Measurements from ENCODE around the gene OXER1.

The OXER1 gene

DNA sequence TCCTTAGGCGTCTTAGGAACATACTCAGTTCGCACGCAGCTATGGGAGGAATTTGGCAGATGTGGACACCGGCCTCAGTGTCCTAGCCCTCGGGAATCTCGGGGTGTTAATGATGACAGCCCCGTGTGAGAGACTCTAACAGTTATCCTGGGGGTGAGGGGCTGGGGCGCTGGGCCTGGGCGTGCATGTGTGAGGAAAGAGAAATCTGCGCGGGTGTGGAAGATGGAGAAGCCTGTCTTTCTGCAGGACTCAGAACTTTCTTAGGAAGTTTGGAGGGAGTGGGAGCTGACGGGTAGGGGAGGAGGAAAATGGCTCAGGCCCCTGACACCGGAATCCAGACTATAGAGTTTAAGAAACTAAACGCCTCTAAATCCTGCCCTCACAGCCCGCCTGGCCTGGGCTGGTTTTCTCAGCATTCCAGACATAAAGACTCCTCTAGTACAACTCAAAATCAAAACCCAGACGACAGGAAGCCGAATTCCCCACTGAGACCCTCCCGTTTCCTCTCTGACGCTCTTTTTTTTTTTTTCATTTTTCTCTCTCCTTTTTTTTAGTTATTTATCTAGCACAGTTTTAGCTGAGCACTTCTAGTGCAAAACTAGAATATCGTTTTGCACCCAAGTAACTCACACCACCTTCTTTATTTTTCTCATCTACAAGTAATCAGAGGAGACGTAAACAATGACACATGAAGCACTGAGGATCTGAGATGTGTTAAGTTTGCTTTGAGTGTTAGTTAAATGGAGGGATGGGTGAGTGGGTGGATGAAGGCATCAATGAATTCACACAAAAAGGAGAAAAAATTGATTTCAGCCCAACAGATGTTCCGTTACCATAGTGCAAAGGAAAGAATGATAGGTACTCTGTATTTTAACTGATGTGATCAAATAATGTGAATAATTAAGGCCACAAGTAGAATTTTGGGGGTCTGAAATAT is 29.7 kb upstream of the OXER1 start:
- Histone ChIP-seq H3K4me1 (ENCODE audit: insufficient read depth, low read length) (peaks cover 16% of the 10 kb centered on the region), H3K27me3 (ENCODE audit: insufficient read depth, low read length) (peaks cover 23% of the 10 kb centered on the region), H3K4me3 (ENCODE audit: low read length) (peak overlapping the region; percentile 73), H3K9ac (ENCODE audit: low read depth, low read length) (peak overlapping the region; percentile 82), H3K36me3 (ENCODE audit: insufficient read depth, low read length) (no peaks in the 10 kb centered on the region), H3K27ac (ENCODE audit: low read depth, low read length) (no peak overlapping the region), H3K9me3 (ENCODE audit: insufficient read depth, low read depth, low read length) (no peaks in the 10 kb centered on the region)
- 17% methylated on average over 22 of the region's 22 CpGs for WGBS

DNA sequence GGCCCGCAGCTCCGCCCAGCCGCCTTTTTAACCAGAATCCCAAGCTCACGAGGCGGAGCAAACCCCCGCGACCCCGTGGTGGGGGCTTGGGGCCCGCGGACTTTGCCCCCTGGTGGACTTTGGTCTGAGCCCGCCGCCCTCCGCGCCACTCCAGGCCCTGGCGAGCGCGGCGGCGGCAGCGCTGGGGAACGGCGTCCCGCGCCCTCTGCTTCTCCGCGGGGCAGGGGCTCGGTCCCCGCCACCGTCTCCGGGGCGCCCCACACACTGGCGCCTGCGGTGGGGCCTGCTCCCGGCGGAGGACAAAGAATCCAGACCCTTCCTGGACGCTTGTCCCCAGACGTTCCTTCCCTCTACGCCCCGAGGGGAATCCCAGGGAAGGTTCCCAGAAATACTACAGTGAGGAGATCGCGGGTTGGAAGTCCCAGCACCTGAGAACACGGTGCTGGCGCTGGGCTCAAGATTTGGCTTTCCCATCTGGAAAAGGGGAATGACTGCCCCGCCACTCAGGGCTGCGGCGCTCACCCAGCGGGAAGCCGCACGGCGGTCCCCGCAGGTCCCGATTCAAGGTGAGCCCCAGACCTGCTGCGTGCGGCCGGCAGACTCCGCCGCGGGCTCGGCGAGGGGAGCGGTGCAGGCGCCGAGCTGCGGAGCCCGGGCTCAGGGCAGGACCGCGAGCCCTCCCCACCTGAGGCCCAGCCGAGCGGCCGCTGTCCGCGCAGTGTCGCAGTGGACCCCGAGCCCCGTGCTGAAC is 28.8 kb upstream of the OXER1 start, which contains the start of gene HAAO:
TSS of gene HAAO (minus strand) at position 1 of the 751 bp plus-strand sequence. CDS start 47 bp downstream, outside the sequence.
- Histone ChIP-seq H3K27ac (ENCODE audit: low read depth, low read length) (peak within 1 kb of the TSS; percentile 37; the same call in 1 of the 2 replicates), H3K9ac (ENCODE audit: low read depth, low read length) (peak within 1 kb of the TSS; percentile 82), H3K36me3 (ENCODE audit: insufficient read depth, low read length) (no peaks in the 10 kb centered on the region), H3K27me3 (ENCODE audit: insufficient read depth, low read length) (peaks cover 23% of the 10 kb centered on the region), H3K9me3 (ENCODE audit: insufficient read depth, low read depth, low read length) (no peaks in the 10 kb centered on the region), H3K4me3 (ENCODE audit: low read length) (peak within 1 kb of the TSS; percentile 73), H3K4me1 (ENCODE audit: insufficient read depth, low read length) (peaks cover 16% of the 10 kb centered on the region)
- WGBS, result under 1% methylated on average over 75 of the region's 75 CpGs

DNA sequence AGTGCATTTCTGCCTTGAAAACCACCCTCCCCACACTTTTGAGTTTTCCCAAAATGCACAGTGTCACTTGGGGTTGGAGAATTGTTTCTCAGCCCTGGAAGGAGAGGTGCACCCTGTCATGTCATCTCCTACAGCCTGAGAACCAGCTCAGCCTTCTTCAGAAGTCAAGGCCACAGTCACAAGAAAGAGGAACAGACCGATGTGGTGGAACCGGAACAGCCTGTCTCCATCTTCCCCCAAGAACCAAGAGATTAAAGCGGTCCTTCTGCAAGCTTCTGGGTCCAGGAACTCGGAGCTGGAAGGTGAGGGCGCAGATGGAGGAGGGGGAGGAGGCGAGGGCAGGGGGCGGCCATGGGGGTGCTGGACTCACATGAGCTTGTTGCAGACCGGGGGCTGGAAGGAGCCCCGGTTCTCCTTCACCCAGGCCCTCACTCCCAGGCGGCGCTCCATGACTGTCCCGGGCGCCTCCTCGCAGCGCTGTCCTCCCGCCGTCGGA is 28.2 kb upstream of the OXER1 start:
- Histone ChIP-seq H3K27ac (ENCODE audit: low read depth, low read length) (no peak overlapping the region), H3K27me3 (ENCODE audit: insufficient read depth, low read length) (peaks cover 23% of the 10 kb centered on the region), H3K4me3 (ENCODE audit: low read length) (peak overlapping the region; percentile 73), H3K9ac (ENCODE audit: low read depth, low read length) (peak overlapping the region; percentile 82), H3K4me1 (ENCODE audit: insufficient read depth, low read length) (peaks cover 16% of the 10 kb centered on the region), H3K9me3 (ENCODE audit: insufficient read depth, low read depth, low read length) (no peaks in the 10 kb centered on the region), H3K36me3 (ENCODE audit: insufficient read depth, low read length) (no peaks in the 10 kb centered on the region)
- WGBS, result 12% methylated on average over 18 of the region's 18 CpGs

DNA sequence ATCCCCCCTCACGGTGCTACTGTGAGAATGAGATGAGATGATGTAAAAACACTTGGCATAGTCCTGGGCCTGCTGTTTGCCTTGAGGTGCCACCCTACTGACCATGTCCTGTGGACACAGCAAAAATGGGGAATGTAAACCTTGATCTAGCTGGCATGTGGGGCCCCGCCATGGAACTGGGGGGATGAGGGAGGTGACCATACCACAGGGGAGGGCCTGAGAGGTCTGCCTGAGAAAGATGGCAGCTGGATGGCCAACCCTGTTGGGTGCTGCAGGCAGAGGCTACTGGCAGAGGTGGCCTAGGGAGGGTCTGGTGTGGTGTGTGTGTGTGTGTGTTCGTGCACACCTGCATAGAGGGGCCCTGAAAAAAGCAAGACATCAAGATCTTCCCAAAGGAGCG is 27.7 kb upstream of the OXER1 start:
- no peak overlapping the region for H3K9ac ChIP-seq (ENCODE audit: low read depth, low read length)

DNA sequence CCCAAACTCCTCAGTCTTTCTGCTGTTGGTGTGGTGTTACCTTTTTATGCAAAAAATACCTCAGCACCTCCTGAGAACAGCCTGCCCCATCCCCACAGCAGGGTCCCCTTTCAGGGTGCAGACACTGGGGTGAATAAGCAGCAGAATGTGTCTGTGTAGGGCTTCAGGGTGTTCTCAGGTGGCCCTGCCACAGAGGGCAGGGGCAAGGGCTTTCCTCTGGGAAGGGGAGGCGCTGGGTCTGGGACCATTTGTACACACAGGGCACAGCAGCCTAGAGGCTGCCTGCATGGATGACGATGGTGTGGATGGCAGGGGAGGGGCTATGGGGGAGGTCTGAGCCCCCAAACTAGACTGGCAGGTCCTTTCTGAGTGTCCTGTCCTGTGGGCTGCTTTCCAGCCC is 25.8 kb upstream of the OXER1 start:
- Histone ChIP-seq H3K27me3 (ENCODE audit: insufficient read depth, low read length) (peaks cover 23% of the 10 kb centered on the region), H3K4me1 (ENCODE audit: insufficient read depth, low read length) (peaks cover 13% of the 10 kb centered on the region), H3K4me3 (ENCODE audit: low read length) (no peak overlapping the region), H3K9ac (ENCODE audit: low read depth, low read length) (no peak overlapping the region), H3K9me3 (ENCODE audit: insufficient read depth, low read depth, low read length) (no peaks in the 10 kb centered on the region), H3K27ac (ENCODE audit: low read depth, low read length) (no peak overlapping the region), H3K36me3 (ENCODE audit: insufficient read depth, low read length) (no peaks in the 10 kb centered on the region)
- WGBS, result 88% methylated on average over 2 of the region's 2 CpGs

More for the DNA sequence above, 27.7 kb upstream of the OXER1 start:
- peaks cover 16% of the 10 kb centered on the region for H3K4me1 ChIP-seq (ENCODE audit: insufficient read depth, low read length)
- 69% methylated on average over 4 of the region's 4 CpGs for WGBS
- peak overlapping the region; percentile 73 for H3K4me3 ChIP-seq (ENCODE audit: low read length)
- no peaks in the 10 kb centered on the region for H3K36me3 ChIP-seq (ENCODE audit: insufficient read depth, low read length)
- H3K27ac ChIP-seq (ENCODE audit: low read depth, low read length), result no peak overlapping the region
- peaks cover 23% of the 10 kb centered on the region for H3K27me3 ChIP-seq (ENCODE audit: insufficient read depth, low read length)
- H3K9me3 ChIP-seq (ENCODE audit: insufficient read depth, low read depth, low read length), result no peaks in the 10 kb centered on the region

DNA sequence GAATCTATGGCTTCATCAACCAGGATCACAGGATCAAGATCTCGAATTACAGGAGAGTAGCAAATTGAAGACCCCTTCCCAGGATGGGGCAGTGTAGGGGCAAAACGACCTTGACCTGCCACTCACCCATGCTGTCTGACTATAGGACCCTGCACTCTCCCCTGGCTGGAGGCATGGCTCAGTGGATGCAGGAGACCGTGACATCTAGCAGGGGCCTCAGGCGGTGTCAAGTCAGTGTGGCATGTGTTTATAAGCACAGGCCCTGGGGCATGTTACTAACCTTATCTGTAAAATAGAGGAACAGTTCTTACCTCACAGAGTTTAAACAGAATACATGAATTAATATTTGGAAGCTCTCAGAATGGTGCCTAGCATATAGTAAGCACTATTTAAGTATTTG is 24.9 kb upstream of the OXER1 start:
- 69% methylated on average over 4 of the region's 4 CpGs for WGBS
- Histone ChIP-seq H3K9ac (ENCODE audit: low read depth, low read length) (no peak overlapping the region), H3K27me3 (ENCODE audit: insufficient read depth, low read length) (peaks cover 23% of the 10 kb centered on the region), H3K4me1 (ENCODE audit: insufficient read depth, low read length) (peaks cover 8% of the 10 kb centered on the region), H3K36me3 (ENCODE audit: insufficient read depth, low read length) (no peaks in the 10 kb centered on the region), H3K4me3 (ENCODE audit: low read length) (no peak overlapping the region), H3K27ac (ENCODE audit: low read depth, low read length) (no peak overlapping the region), H3K9me3 (ENCODE audit: insufficient read depth, low read depth, low read length) (no peaks in the 10 kb centered on the region)

DNA sequence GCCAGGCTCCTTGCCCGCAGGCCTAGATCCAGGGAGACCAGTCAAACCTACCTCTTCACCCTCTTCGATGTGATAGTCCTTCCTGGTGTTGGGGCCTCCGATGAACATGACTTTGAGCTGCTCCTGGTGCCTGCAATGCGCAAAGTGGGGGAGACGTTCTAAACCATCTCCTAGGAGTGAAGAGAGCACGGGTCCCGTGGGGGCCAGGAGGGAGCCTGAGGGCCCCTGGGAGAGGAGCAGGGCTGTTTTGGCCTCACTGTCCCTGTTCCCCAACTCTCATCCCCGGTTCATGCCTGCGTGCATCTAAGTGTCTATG is 24.5 kb upstream of the OXER1 start:
- Histone ChIP-seq H3K4me3 (ENCODE audit: low read length) (no peak overlapping the region), H3K27ac (ENCODE audit: low read depth, low read length) (no peak overlapping the region), H3K36me3 (ENCODE audit: insufficient read depth, low read length) (no peaks in the 10 kb centered on the region), H3K27me3 (ENCODE audit: insufficient read depth, low read length) (peaks cover 23% of the 10 kb centered on the region), H3K9me3 (ENCODE audit: insufficient read depth, low read depth, low read length) (no peaks in the 10 kb centered on the region), H3K9ac (ENCODE audit: low read depth, low read length) (no peak overlapping the region), H3K4me1 (ENCODE audit: insufficient read depth, low read length) (0 out of 2 replicates have a peak, but pooled peaks cover 4% of the 10 kb centered on the region)
- 63% methylated on average over 9 of the region's 9 CpGs for WGBS

DNA sequence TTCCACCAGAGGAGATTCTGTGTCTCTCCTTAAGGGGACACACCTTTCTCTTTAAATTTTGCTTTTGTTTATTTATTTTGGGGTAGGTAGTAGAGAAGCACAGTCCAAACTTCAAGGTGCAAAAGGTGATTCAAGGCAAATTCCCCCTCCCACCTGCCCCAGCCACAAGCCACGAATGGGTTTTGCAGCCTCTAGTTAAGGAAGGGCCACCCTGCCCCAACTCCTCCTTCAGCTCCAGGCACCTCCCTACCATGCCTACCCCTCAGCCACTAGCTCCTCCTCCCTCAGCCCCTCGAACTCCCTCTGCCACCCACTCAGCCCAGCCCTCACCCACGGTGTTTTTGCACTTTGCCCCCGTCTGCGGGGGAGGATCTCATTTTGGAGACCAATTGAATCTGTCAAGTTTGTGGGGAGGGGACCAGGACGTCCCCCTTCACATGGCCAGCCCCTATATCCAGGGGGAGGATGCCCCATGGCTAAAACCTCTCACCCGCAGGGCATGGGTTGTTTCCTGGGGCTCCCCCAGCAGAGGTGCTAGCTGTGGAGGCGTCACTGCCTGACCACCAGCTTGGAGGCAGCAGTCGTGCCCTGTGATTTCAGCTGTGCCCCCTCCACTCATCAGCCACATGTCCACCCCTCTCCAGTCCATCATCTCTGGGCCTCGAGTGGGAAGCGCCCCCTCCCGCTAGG is 24.0 kb upstream of the OXER1 start:
- Histone ChIP-seq H3K27ac (ENCODE audit: low read depth, low read length) (no peak overlapping the region), H3K9ac (ENCODE audit: low read depth, low read length) (no peak overlapping the region), H3K9me3 (ENCODE audit: insufficient read depth, low read depth, low read length) (no peaks in the 10 kb centered on the region), H3K4me1 (ENCODE audit: insufficient read depth, low read length) (0 out of 2 replicates have a peak, but pooled peaks cover 4% of the 10 kb centered on the region), H3K4me3 (ENCODE audit: low read length) (no peak overlapping the region), H3K27me3 (ENCODE audit: insufficient read depth, low read length) (peaks cover 21% of the 10 kb centered on the region), H3K36me3 (ENCODE audit: insufficient read depth, low read length) (no peaks in the 10 kb centered on the region)
- WGBS, result 87% methylated on average over 11 of the region's 12 CpGs

DNA sequence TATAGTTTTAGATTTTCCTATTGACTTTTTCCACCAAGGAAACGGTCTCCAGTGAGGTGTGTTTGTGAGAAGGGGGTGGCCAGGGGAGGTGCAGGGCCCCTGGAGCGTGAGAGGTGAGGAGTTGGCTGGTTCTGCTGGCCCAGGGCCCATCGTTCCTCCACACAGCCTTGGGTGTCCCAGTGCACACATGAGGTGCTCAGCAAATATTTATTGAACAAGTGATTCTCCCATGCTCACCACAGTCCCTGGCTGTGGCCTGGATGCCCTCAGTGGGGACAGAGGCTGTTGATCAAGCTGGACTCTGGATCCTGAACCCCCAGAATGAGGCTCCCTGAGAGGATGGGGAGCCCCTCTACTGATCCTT is 23.5 kb upstream of the OXER1 start:
- H3K36me3 ChIP-seq (ENCODE audit: insufficient read depth, low read length), result no peaks in the 10 kb centered on the region
- no peak overlapping the region for H3K27ac ChIP-seq (ENCODE audit: low read depth, low read length)
- H3K9me3 ChIP-seq (ENCODE audit: insufficient read depth, low read depth, low read length), result no peaks in the 10 kb centered on the region
- no peak overlapping the region for H3K9ac ChIP-seq (ENCODE audit: low read depth, low read length)
- H3K4me1 ChIP-seq (ENCODE audit: insufficient read depth, low read length), result 0 out of 2 replicates have a peak, but pooled peaks cover 4% of the 10 kb centered on the region
- no peak overlapping the region for H3K4me3 ChIP-seq (ENCODE audit: low read length)
- 89% methylated on average over 3 of the region's 3 CpGs for WGBS
- peaks cover 15% of the 10 kb centered on the region for H3K27me3 ChIP-seq (ENCODE audit: insufficient read depth, low read length)

DNA sequence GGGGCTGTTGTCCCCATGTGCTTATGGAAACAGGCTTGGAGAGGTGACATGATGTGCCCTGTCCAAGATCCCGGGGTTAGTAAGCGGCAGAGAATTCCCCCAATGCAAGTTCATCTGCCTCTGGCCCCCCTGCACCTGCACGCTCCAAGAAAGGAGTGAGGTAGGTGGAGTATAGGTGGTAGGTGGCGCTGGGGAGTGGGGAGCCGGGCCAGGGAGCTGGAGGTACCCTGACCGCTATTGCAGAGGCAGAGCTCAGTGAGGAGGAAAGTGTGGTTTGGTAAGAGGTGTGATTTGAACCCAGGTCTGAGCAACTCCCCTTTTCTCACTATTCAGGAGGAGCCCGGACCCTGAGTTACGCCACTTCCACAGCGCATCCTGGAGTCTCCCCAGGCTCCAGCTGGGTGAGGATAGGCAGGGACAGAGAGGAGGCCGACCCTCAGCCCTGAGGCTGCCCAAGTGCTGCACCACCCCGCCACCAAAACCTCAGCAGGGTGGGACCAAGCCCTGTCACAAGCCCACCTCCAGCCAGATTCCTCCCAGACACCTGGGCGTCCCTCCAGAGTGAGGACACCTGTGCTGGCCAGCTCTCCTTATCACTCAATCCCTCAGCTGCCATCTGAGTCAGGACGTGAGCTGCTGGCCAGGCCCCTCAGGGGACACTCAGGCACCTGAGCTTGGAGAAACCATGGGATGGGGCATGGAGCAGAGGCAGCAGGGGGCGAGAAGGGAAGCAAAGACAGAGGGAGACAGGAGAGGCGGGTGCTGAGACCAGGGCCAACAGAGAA is 22.8 kb upstream of the OXER1 start:
- H3K9me3 ChIP-seq (ENCODE audit: insufficient read depth, low read depth, low read length), result no peaks in the 10 kb centered on the region
- 85% methylated on average over 15 of the region's 15 CpGs for WGBS
- 0 out of 2 replicates have a peak, but pooled peaks cover under 1% of the 10 kb centered on the region for H3K4me1 ChIP-seq (ENCODE audit: insufficient read depth, low read length)
- no peak overlapping the region for H3K4me3 ChIP-seq (ENCODE audit: low read length)
- no peak overlapping the region for H3K27ac ChIP-seq (ENCODE audit: low read depth, low read length)
- H3K36me3 ChIP-seq (ENCODE audit: insufficient read depth, low read length), result no peaks in the 10 kb centered on the region; the same call in 1 of the 2 replicates
- no peak overlapping the region for H3K9ac ChIP-seq (ENCODE audit: low read depth, low read length)
- H3K27me3 ChIP-seq (ENCODE audit: insufficient read depth, low read length), result peaks cover 9% of the 10 kb centered on the region
